ENCODE results near the gene PROKR2. TPM values are rescaled to one million over a fixed set of nuclear protein-coding genes. Genes with fewer than 3 reads are reported as not detected.

The PROKR2 gene
- total and polyA plus RNA-seq, 7 experiments from 2014 or later: not detected

- ChIA-PET CTCF (no interaction called here), POLR2A (no interaction called here)
- Mint-ChIP-seq H3K27ac (no peak overlapping the region), H3K27me3 (peaks cover 0 to 26% (median 19%) of the 10 kb centered on the region in 5 donors), H3K36me3 (no peaks in the 10 kb centered on the region), H3K9me3 (peaks cover 0 to 32% (median 11%) of the 10 kb centered on the region in 11 donors), H3K4me3 (no peak overlapping the region), H3K4me1 (peaks cover 0 to 11% (median 0%) of the 10 kb centered on the region in 7 donors)
- Histone ChIP-seq H3K27me3 (ENCODE audit: control insufficient read depth in 2 of 2, insufficient read depth in 2 of 2, low read length in 2 of 2) (no peaks in the 10 kb centered on the region), H3K36me3 (ENCODE audit: control insufficient read depth in 2 of 3, insufficient read depth in 3 of 3, low read length in 3 of 3) (no peaks in the 10 kb centered on the region), H3K9me3 (ENCODE audit: control insufficient read depth in 2 of 3, low read length in 3 of 3) (no peaks in the 10 kb centered on the region), H3K27ac (ENCODE audit: low read depth, low read length) (no peak overlapping the region), H3K4me3 (ENCODE audit: low read length) (no peak overlapping the region), H3K4me1 (ENCODE audit: control insufficient read depth in 2 of 2, insufficient read depth in 2 of 2, low read length in 2 of 2) (no peaks in the 10 kb centered on the region)
- intact Hi-C loops (cut with micrococcal nuclease): no loop called here
- ATAC-seq (no peak), DNase-seq (no peak)
Observed at GRCh38 chr20:5356941-5357340, 40.2 kb upstream of the PROKR2 start.

- no peak overlapping the region for H3K27ac Mint-ChIP-seq
- no peak for DNase-seq
- peaks cover 0 to 38% (median 20%) of the 10 kb centered on the region in 5 donors for H3K27me3 Mint-ChIP-seq
- H3K9me3 Mint-ChIP-seq: peaks cover 0 to 17% (median 10%) of the 10 kb centered on the region in 11 donors
- Histone ChIP-seq H3K27ac (ENCODE audit: low read depth, low read length) (no peak overlapping the region), H3K27me3 (ENCODE audit: control insufficient read depth in 2 of 2, insufficient read depth in 2 of 2, low read length in 2 of 2) (no peaks in the 10 kb centered on the region), H3K9me3 (ENCODE audit: control insufficient read depth in 2 of 3, low read length in 3 of 3) (no peaks in the 10 kb centered on the region), H3K4me3 (ENCODE audit: low read length) (no peak overlapping the region), H3K4me1 (ENCODE audit: control insufficient read depth in 2 of 2, insufficient read depth in 2 of 2, low read length in 2 of 2) (no peaks in the 10 kb centered on the region), H3K36me3 (ENCODE audit: control insufficient read depth in 2 of 3, insufficient read depth in 3 of 3, low read length in 3 of 3) (no peaks in the 10 kb centered on the region)
- POLR2A ChIA-PET: no interaction called here
- ATAC-seq: no peak
- peaks cover 0 to 11% (median 0%) of the 10 kb centered on the region in 7 donors for H3K4me1 Mint-ChIP-seq
- no peaks in the 10 kb centered on the region for H3K36me3 Mint-ChIP-seq
- H3K4me3 Mint-ChIP-seq: no peak overlapping the region
- CTCF ChIA-PET: no interaction called here
- intact Hi-C loops (cut with micrococcal nuclease): no loop called here
Observed at GRCh38 chr20:5354901-5355300, 38.1 kb upstream of the PROKR2 start.

- no peaks in the 10 kb centered on the region for H3K4me1 ChIP-seq (ENCODE audit: control insufficient read depth in 2 of 2, insufficient read depth in 2 of 2, low read length in 2 of 2)
- no peak overlapping the region for H3K4me3 ChIP-seq (ENCODE audit: low read length)
- Mint-ChIP-seq H3K9me3 (peaks cover 0 to 9% (median 5%) of the 10 kb centered on the region in 11 donors), H3K4me3 (no peak overlapping the region), H3K36me3 (no peaks in the 10 kb centered on the region), H3K27me3 (peaks cover 0 to 41% (median 20%) of the 10 kb centered on the region in 5 donors), H3K4me1 (peaks cover 0 to 11% (median 0%) of the 10 kb centered on the region in 7 donors), H3K27ac (no peak overlapping the region)
- no peaks in the 10 kb centered on the region for H3K9me3 ChIP-seq (ENCODE audit: control insufficient read depth in 2 of 3, low read length in 3 of 3)
- CTCF ChIA-PET: no interaction called here
- POLR2A ChIA-PET: no interaction called here
- no peak overlapping the region for H3K27ac ChIP-seq (ENCODE audit: low read depth, low read length)
- no peak for ATAC-seq
- DNase-seq: no peak
- intact Hi-C loops (cut with micrococcal nuclease): no loop called here
- H3K27me3 ChIP-seq (ENCODE audit: control insufficient read depth in 2 of 2, insufficient read depth in 2 of 2, low read length in 2 of 2): no peaks in the 10 kb centered on the region
- no peaks in the 10 kb centered on the region for H3K36me3 ChIP-seq (ENCODE audit: control insufficient read depth in 2 of 3, insufficient read depth in 3 of 3, low read length in 3 of 3)
Observed at GRCh38 chr20:5353624-5354496, 37.1 kb upstream of the PROKR2 start.

DNA sequence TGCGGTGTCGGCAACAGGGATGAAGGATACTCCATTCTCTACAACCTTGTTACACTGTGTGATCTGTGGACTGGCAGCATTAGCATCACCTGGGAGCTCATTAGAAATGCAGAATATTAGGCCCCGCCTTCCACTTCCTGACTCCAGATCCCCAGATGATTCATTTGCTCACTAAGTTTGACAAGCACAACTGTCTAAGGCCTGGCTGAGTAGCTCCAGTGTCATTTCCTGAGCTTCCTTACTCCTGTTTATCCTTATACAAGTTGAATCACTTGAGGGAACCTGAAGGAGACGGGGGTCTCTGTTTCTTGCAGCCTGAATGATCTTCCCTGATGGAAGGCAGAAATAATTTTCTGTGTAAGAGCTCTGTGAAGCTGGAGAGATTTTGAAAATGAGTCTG, 32.7 kb upstream of the PROKR2 start:
- Mint-ChIP-seq H3K36me3 (peaks cover 0 to 3% (median 0%) of the 10 kb centered on the region in 5 donors), H3K4me3 (no peak overlapping the region), H3K27ac (no peak overlapping the region), H3K27me3 (peaks cover 2 to 29% (median 15%) of the 10 kb centered on the region in 5 donors), H3K9me3 (peaks cover 0 to 6% (median 0%) of the 10 kb centered on the region in 11 donors), H3K4me1 (peaks cover 0 to 8% (median 0%) of the 10 kb centered on the region in 7 donors)
- H3K36me3 ChIP-seq (ENCODE audit: control insufficient read depth in 2 of 3, insufficient read depth in 3 of 3, low read length in 3 of 3): no peaks in the 10 kb centered on the region
- intact Hi-C loops (cut with micrococcal nuclease): no loop called here
- no peak for ATAC-seq
- H3K4me1 ChIP-seq (ENCODE audit: control insufficient read depth in 2 of 2, insufficient read depth in 2 of 2, low read length in 2 of 2): no peaks in the 10 kb centered on the region
- no peak overlapping the region for H3K27ac ChIP-seq (ENCODE audit: low read depth, low read length)
- ChIA-PET CTCF (no interaction called here), POLR2A (no interaction called here)
- DNase-seq: no peak
- H3K9me3 ChIP-seq (ENCODE audit: control insufficient read depth in 2 of 3, low read length in 3 of 3): no peaks in the 10 kb centered on the region
- no peaks in the 10 kb centered on the region for H3K27me3 ChIP-seq (ENCODE audit: control insufficient read depth in 2 of 2, insufficient read depth in 2 of 2, low read length in 2 of 2)
- no peak overlapping the region for H3K4me3 ChIP-seq (ENCODE audit: low read length)

- no peaks in the 10 kb centered on the region for H3K9me3 ChIP-seq (ENCODE audit: control insufficient read depth in 2 of 3, low read length in 3 of 3)
- no peak overlapping the region for H3K4me3 Mint-ChIP-seq
- H3K4me1 ChIP-seq (ENCODE audit: control insufficient read depth in 2 of 2, insufficient read depth in 2 of 2, low read length in 2 of 2): no peaks in the 10 kb centered on the region
- no peaks in the 10 kb centered on the region for H3K27me3 ChIP-seq (ENCODE audit: control insufficient read depth in 2 of 2, insufficient read depth in 2 of 2, low read length in 2 of 2)
- H3K4me3 ChIP-seq (ENCODE audit: low read length): no peak overlapping the region
- intact Hi-C loops (cut with micrococcal nuclease): no loop called here
- H3K27ac ChIP-seq (ENCODE audit: low read depth, low read length): no peak overlapping the region
- H3K27ac Mint-ChIP-seq: no peak overlapping the region
- ChIA-PET CTCF (no interaction called here), POLR2A (no interaction called here)
- peaks cover 0 to 6% (median 0%) of the 10 kb centered on the region in 5 donors for H3K36me3 Mint-ChIP-seq
- peaks cover 0 to 19% (median 5%) of the 10 kb centered on the region in 11 donors for H3K9me3 Mint-ChIP-seq
- no peaks in the 10 kb centered on the region for H3K4me1 Mint-ChIP-seq
- H3K27me3 Mint-ChIP-seq: peaks cover 10 to 47% (median 21%) of the 10 kb centered on the region in 5 donors
- DNase-seq (no peak), ATAC-seq (no peak)
- H3K36me3 ChIP-seq (ENCODE audit: control insufficient read depth in 2 of 3, insufficient read depth in 3 of 3, low read length in 3 of 3): no peaks in the 10 kb centered on the region
Observed at GRCh38 chr20:5342021-5342420, 25.3 kb upstream of the PROKR2 start.

- no peak for ATAC-seq
- Histone ChIP-seq H3K27ac (ENCODE audit: low read depth, low read length) (no peak overlapping the region), H3K36me3 (ENCODE audit: control insufficient read depth in 2 of 3, insufficient read depth in 3 of 3, low read length in 3 of 3) (no peaks in the 10 kb centered on the region), H3K4me1 (ENCODE audit: control insufficient read depth in 2 of 2, insufficient read depth in 2 of 2, low read length in 2 of 2) (no peaks in the 10 kb centered on the region), H3K27me3 (ENCODE audit: control insufficient read depth in 2 of 2, insufficient read depth in 2 of 2, low read length in 2 of 2) (no peaks in the 10 kb centered on the region), H3K4me3 (ENCODE audit: low read length) (no peak overlapping the region), H3K9me3 (ENCODE audit: control insufficient read depth in 2 of 3, low read length in 3 of 3) (no peaks in the 10 kb centered on the region)
- Mint-ChIP-seq H3K4me1 (no peaks in the 10 kb centered on the region), H3K36me3 (no peaks in the 10 kb centered on the region), H3K9me3 (peaks cover 0 to 3% (median 0%) of the 10 kb centered on the region in 11 donors), H3K27ac (no peak overlapping the region), H3K27me3 (peaks cover 20 to 51% (median 31%) of the 10 kb centered on the region in 5 donors), H3K4me3 (no peak overlapping the region)
- CTCF ChIA-PET: no interaction called here
- intact Hi-C loops (cut with micrococcal nuclease): no loop called here
- no peak for DNase-seq
- POLR2A ChIA-PET: no interaction called here
Observed at GRCh38 chr20:5331340-5331739, 14.6 kb upstream of the PROKR2 start.

- DNase-seq (no peak), ATAC-seq (no peak)
- intact Hi-C loops (cut with micrococcal nuclease): no loop called here
- peaks cover 18 to 42% (median 26%) of the 10 kb centered on the region in 5 donors for H3K27me3 Mint-ChIP-seq
- no peak overlapping the region for H3K4me3 ChIP-seq (ENCODE audit: low read length)
- H3K4me3 Mint-ChIP-seq: no peak overlapping the region
- no peaks in the 10 kb centered on the region for H3K27me3 ChIP-seq (ENCODE audit: control insufficient read depth in 2 of 2, insufficient read depth in 2 of 2, low read length in 2 of 2)
- no peak overlapping the region for H3K27ac ChIP-seq (ENCODE audit: low read depth, low read length)
- H3K4me1 Mint-ChIP-seq: no peaks in the 10 kb centered on the region
- H3K36me3 ChIP-seq (ENCODE audit: control insufficient read depth in 2 of 3, insufficient read depth in 3 of 3, low read length in 3 of 3): no peaks in the 10 kb centered on the region
- ChIA-PET POLR2A (no interaction called here), CTCF (no interaction called here)
- no peak overlapping the region for H3K27ac Mint-ChIP-seq
- no peaks in the 10 kb centered on the region for H3K4me1 ChIP-seq (ENCODE audit: control insufficient read depth in 2 of 2, insufficient read depth in 2 of 2, low read length in 2 of 2)
- H3K36me3 Mint-ChIP-seq: no peaks in the 10 kb centered on the region
- H3K9me3 Mint-ChIP-seq: peaks cover 0 to 3% (median 0%) of the 10 kb centered on the region in 11 donors
- no peaks in the 10 kb centered on the region for H3K9me3 ChIP-seq (ENCODE audit: control insufficient read depth in 2 of 3, low read length in 3 of 3)
Observed at GRCh38 chr20:5328268-5328667, 11.5 kb upstream of the PROKR2 start.
